Measurements from ENCODE around the gene MGAT3.

MGAT3 gene

DNA sequence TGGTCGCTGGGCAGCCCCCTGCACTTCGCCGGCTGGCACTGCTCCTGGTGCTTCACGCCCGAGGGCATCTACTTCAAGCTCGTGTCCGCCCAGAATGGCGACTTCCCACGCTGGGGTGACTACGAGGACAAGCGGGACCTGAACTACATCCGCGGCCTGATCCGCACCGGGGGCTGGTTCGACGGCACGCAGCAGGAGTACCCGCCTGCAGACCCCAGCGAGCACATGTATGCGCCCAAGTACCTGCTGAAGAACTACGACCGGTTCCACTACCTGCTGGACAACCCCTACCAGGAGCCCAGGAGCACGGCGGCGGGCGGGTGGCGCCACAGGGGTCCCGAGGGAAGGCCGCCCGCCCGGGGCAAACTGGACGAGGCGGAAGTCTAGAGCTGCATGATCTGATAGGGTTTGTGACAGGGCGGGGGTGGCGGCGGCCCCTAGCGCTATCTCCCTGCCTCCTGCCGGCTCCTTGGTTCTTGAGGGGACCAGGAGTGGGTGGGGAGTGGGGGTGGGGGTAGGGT is 31.8 kb downstream of the MGAT3 start:
- no peak for DNase-seq (ENCODE audit: low read depth)
- TF ChIP-seq, protein P1, sequence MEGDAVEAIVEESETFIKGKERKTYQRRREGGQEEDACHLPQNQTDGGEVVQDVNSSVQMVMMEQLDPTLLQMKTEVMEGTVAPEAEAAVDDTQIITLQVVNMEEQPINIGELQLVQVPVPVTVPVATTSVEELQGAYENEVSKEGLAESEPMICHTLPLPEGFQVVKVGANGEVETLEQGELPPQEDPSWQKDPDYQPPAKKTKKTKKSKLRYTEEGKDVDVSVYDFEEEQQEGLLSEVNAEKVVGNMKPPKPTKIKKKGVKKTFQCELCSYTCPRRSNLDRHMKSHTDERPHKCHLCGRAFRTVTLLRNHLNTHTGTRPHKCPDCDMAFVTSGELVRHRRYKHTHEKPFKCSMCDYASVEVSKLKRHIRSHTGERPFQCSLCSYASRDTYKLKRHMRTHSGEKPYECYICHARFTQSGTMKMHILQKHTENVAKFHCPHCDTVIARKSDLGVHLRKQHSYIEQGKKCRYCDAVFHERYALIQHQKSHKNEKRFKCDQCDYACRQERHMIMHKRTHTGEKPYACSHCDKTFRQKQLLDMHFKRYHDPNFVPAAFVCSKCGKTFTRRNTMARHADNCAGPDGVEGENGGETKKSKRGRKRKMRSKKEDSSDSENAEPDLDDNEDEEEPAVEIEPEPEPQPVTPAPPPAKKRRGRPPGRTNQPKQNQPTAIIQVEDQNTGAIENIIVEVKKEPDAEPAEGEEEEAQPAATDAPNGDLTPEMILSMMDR (IDR thresholded peaks at IDR 0.05; ENCODE audit: insufficient read depth, low read depth, low read length, missing control alignments): no peak
- H3K4me3 ChIP-seq (ENCODE audit: low read depth, low read length): no peak overlapping the region

DNA sequence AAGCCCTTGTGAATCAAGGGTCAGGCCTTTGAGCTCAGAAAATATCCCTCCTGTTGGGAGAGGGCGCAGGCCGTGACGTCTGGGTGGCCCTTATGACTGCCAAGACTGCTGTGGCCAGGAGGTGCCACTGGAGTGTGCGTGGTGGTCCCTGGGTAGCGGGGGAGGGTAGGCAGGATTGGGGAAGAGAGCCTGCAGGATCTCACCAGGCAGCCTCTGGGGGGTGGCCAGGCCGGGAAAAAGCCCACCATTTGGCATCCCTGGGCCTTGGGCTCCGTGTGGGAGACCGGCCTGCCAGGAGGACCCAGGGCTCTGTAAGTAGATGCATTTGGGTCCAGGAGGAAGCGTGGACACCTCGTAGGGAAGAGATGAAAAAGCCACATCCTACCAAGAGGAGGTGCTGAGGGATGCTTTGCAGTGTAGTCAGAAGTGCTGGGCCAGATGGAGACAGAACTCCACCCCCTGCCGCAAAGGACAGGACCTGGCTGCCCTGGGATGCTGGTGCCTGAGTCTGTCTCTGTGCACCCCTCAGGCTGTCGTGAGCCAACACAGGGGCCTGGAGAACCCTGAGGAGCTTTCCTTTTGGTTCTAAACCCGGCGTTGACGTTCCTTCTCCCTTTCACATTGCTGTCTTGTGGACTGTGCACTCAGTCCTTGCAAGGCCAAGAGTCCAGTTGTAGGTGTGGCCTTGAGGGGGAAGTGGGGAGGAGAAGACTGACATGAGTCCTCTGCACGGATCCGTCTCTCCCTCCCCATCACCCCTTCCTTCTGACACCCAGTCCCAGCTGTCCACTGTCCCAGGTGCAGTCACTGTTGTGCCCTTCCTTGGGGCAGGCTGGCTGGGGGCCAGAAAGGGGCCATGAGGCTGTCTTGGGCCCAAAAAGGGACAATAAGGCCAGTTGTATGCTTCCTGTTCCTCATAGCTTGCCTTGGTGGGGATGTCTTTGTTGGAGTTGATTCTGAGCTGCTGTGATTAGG is 32.6 kb downstream of the MGAT3 start:
- TF ChIP-seq, protein P1 (IDR thresholded peaks at IDR 0.05; ENCODE audit: insufficient read depth, low read depth, low read length, missing control alignments): no peak
- DNase-seq (ENCODE audit: low read depth): no peak
- no peak overlapping the region for H3K4me3 ChIP-seq (ENCODE audit: low read depth, low read length)

DNA sequence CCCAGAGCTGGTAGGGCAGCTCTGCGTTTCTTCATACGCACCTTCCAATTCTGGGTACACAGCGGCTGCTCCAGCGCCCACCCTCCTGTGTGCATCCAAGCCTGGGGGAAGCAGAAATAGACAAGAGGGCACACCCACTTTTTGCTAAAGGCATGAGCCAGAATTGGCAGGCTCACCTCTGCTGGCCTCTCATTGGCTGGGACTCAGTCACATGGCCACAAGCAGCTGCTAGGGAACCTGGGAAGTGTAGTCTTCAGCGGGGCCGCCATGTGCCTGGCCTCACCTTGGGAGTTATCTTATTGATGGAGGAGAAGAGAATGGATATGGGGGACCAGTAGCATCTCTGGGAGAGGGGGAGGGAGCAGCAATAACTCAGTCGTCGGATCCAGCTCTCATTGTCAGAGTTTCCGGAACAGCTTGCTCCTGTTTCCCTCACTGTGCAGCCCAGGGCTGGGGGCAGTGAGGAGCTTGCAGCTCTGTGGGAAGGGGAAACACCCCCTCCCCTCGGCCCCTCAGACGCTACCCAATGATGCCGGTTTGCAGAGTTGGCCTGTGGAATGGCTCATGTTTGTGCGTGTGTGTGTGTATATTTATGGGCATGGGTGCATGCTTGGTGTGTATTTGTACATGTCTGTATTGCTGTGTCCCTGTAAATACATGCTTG is 33.5 kb downstream of the MGAT3 start:
- no peak overlapping the region for H3K4me3 ChIP-seq (ENCODE audit: low read depth, low read length)
- peak; percentile 85 for DNase-seq (ENCODE audit: low read depth)
- TF ChIP-seq, protein P1 (IDR thresholded peaks at IDR 0.05; ENCODE audit: insufficient read depth, low read depth, low read length, missing control alignments): no peak

DNA sequence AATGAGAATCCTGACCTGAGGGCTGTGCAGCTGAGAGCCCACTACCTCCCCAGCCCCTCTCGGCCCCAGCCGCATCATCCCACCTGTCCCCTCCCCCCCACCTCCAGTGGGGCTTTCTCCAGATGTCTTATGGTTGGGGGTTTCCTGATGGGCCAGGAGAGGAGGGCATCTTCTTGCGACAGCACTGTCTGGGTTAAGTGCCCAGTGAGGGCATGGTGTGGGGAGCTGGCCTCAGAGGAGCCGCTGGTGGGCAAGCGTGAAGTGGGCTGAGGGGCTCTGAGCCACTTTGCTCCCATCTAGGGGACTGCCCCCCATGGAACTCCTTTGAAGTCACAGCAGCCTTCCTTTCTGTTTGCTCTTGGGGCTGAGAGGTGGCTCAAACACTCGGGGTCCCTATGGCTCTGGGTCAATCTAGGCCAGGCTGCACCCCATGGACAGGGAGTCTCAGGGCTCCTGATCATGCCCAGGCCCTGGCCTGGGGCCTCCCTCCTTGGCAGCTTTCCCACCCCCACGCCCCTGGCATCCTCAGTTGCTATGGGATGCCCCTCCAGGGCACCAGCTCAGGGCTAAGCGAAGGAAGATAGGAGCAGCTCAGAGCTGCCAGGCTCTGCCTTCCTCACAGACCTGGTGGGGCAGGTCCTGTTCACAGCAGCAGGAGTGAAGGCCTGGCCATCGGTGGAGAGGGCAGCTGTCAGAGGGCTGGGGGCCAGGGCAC is 34.3 kb downstream of the MGAT3 start:
- TF ChIP-seq, protein P1 (IDR thresholded peaks at IDR 0.05; ENCODE audit: insufficient read depth, low read depth, low read length, missing control alignments): no peak
- no peak overlapping the region for H3K4me3 ChIP-seq (ENCODE audit: low read depth, low read length)
- DNase-seq (ENCODE audit: low read depth): no peak

DNA sequence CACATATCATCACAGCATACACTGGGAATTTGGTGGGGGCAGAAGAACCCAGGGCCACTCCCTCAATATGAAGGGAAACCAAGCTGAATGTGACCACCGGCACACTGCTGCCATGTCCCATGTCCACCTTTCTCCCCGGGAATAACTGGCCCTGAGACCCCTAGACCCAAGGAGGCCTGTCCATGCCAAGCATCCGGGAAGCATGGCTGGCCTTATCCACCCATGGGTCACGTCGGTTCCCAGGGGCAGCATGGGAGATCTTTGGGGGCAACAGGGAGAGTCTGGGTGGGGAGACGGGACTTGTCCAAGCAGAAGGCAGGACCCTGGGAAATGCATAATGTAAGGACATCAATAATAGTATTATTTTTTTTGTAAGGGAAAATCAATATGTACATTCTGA is 34.9 kb downstream of the MGAT3 start:
- DNase-seq (ENCODE audit: low read depth): no peak
- no peak overlapping the region for H3K4me3 ChIP-seq (ENCODE audit: low read depth, low read length)
- TF ChIP-seq, protein P1 (IDR thresholded peaks at IDR 0.05; ENCODE audit: insufficient read depth, low read depth, low read length, missing control alignments): no peak

DNA sequence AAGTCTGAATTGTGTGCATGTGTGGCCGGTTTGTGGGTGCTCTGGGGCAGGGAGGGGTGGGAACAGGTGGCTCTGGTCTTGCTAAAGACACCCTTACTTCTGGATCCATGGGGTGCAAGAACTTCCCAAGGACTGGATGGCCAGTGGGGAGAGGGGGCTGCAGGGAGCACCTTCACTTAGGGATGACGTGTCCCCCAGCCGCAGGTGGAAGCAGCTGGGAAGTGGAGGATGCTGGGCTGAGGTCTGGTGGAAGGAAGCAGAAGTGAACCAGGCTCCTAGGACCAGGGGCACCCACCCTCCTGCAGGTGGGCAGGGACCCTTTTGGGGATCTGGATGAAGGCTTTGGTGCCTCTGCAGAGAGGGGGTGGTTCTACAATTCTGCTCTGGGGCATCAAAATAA is 35.4 kb downstream of the MGAT3 start:
- TF ChIP-seq, protein P1 (IDR thresholded peaks at IDR 0.05; ENCODE audit: insufficient read depth, low read depth, low read length, missing control alignments): no peak
- DNase-seq (ENCODE audit: low read depth): no peak
- no peak overlapping the region for H3K4me3 ChIP-seq (ENCODE audit: low read depth, low read length)

Measured in GM12865 (cell line).